Osteoblast (primary cell): ENCODE results near the gene HINFP. TPM values are rescaled to one million over a fixed set of nuclear protein-coding genes. Genes with fewer than 3 reads are reported as not detected.

Experiments
- DNase-seq: peaks from one replicate; pipeline ENCODE4 v3.0.0; 2011; ENCODE audit warnings: low spot score, mixed read lengths; ENCODE audit not compliant: insufficient read length; ENCODE audit errors: missing footprints
- H2AFZ ChIP-seq: 2 replicates; pipeline ENCODE4 v1.6.0; 2011; ENCODE audit warnings: mild to moderate bottlenecking, low read length
- H3K27ac ChIP-seq: 2 replicates; pipeline ENCODE4 v1.5.1; 2011; ENCODE audit warnings: mild to moderate bottlenecking, low read depth, low read length, moderate library complexity
- H3K27me3 ChIP-seq: 2 replicates; pipeline ENCODE4 v1.6.0; 2012; ENCODE audit warnings: mild to moderate bottlenecking, control low read depth, inconsistent platforms, low read length, moderate library complexity; ENCODE audit not compliant: insufficient read depth
- H3K36me3 ChIP-seq: 2 replicates; pipeline ENCODE4 v1.5.1; 2011; ENCODE audit warnings: mild to moderate bottlenecking, low read length, control low read depth, moderate library complexity; ENCODE audit not compliant: insufficient read depth
- H3K4me1 ChIP-seq: 2 replicates; pipeline ENCODE4 v1.5.1; 2011; ENCODE audit warnings: mild to moderate bottlenecking, low read length, control low read depth, moderate library complexity; ENCODE audit not compliant: insufficient read depth
- H3K4me2 ChIP-seq: 2 replicates; pipeline ENCODE4 v1.6.0; 2011; ENCODE audit warnings: mild to moderate bottlenecking, low read length; ENCODE audit not compliant: insufficient read depth
- H3K4me3 ChIP-seq: fragments of 200-600 bp; sonication (generic); 3 replicates; pipeline ENCODE4 v1.5.1; 2012; ENCODE audit warnings: mild to moderate bottlenecking, low read length, inconsistent platforms; ENCODE audit not compliant: insufficient read depth
- H3K79me2 ChIP-seq: 2 replicates; pipeline ENCODE4 v1.6.0; 2012; ENCODE audit warnings: mild to moderate bottlenecking, low read length, control low read depth, inconsistent platforms; ENCODE audit not compliant: insufficient read depth
- H3K9me3 ChIP-seq: 2 replicates; pipeline ENCODE4 v1.5.1; 2011; ENCODE audit warnings: low read depth, low read length, control low read depth
- H4K20me1 ChIP-seq: 2 replicates; pipeline ENCODE4 v1.6.0; 2012; ENCODE audit warnings: mild to moderate bottlenecking, low read length, control low read depth; ENCODE audit not compliant: insufficient read depth
- total RNA-seq: library from RNA; depleted of rRNA; stranded (reverse); fragments of >200 nt; gene quantifications from 2 replicates; pipeline ENCODE4 v1.2.3, GENCODE V29; 2012
- TF ChIP-seq, protein P1 (sequence below): IDR thresholded peaks from 2 replicates; pipeline ENCODE4 v1.5.1; 2011; ENCODE audit warnings: mild to moderate bottlenecking, low read depth, low read length, moderate library complexity; ENCODE audit errors: extremely low read depth

HINFP gene
- total RNA-seq, 1 donor = 22.8 TPM

DNA sequence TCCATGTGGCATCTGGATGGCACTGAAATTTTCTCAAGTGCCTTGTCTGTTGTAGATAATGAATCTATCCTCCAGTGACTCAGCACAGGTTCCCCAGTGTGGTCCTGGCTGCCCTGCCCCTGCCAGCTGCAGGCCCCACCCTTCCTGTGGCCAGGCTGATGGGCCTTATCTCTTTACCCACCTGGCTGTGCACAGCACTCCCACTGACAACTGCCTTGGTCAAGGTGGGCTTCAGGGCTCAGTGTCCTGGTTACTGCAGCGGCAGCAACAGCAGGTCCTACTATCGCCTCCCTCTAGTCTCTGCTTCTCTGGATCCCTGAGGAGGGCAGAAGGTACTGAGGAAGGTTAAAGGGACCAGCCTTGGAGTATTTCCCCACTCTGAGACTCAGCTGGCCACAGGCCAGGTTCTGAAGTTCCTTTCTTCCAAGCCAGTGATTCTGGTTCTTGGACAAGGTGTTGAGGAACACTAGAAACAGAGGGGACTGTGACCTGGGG is 33.6 kb upstream of the HINFP start:
- Histone ChIP-seq H3K79me2 (peaks cover 40% of the 10 kb centered on the region), H3K27me3 (no peaks in the 10 kb centered on the region), H3K36me3 (peaks cover 34% of the 10 kb centered on the region), H3K27ac (no peak overlapping the region), H3K4me2 (no peak overlapping the region), H2AFZ (no peak overlapping the region), H3K4me1 (peaks cover 14% of the 10 kb centered on the region), H3K4me3 (no peak overlapping the region), H4K20me1 (peaks cover 2% of the 10 kb centered on the region), H3K9me3 (no peaks in the 10 kb centered on the region)
- TF ChIP-seq, protein P1, sequence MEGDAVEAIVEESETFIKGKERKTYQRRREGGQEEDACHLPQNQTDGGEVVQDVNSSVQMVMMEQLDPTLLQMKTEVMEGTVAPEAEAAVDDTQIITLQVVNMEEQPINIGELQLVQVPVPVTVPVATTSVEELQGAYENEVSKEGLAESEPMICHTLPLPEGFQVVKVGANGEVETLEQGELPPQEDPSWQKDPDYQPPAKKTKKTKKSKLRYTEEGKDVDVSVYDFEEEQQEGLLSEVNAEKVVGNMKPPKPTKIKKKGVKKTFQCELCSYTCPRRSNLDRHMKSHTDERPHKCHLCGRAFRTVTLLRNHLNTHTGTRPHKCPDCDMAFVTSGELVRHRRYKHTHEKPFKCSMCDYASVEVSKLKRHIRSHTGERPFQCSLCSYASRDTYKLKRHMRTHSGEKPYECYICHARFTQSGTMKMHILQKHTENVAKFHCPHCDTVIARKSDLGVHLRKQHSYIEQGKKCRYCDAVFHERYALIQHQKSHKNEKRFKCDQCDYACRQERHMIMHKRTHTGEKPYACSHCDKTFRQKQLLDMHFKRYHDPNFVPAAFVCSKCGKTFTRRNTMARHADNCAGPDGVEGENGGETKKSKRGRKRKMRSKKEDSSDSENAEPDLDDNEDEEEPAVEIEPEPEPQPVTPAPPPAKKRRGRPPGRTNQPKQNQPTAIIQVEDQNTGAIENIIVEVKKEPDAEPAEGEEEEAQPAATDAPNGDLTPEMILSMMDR = no peak
- peak; percentile 49 for DNase-seq

- no peak overlapping the region for H2AFZ ChIP-seq
- H3K4me1 ChIP-seq = peaks cover 20% of the 10 kb centered on the region
- no peak overlapping the region for H3K27ac ChIP-seq
- H3K4me2 ChIP-seq = no peak overlapping the region
- H3K9me3 ChIP-seq = no peaks in the 10 kb centered on the region
- H3K36me3 ChIP-seq = peaks cover 40% of the 10 kb centered on the region
- H3K4me3 ChIP-seq = no peak overlapping the region
- H3K27me3 ChIP-seq = no peaks in the 10 kb centered on the region
- TF ChIP-seq, protein P1 = no peak
- peaks cover 46% of the 10 kb centered on the region for H3K79me2 ChIP-seq
- no peak for DNase-seq
- peaks cover 8% of the 10 kb centered on the region for H4K20me1 ChIP-seq
Measured at GRCh38 chr11:119088406-119088805, 33.0 kb upstream of the HINFP start.

GRCh38 chr11:119089319-119089718 is 32.1 kb upstream of the HINFP start:
- Histone ChIP-seq H3K4me3 (no peak overlapping the region), H3K4me2 (no peak overlapping the region), H3K79me2 (peaks cover 56% of the 10 kb centered on the region), H3K27me3 (no peaks in the 10 kb centered on the region), H2AFZ (no peak overlapping the region), H3K36me3 (peaks cover 42% of the 10 kb centered on the region), H3K27ac (no peak overlapping the region), H3K9me3 (no peaks in the 10 kb centered on the region), H3K4me1 (peaks cover 24% of the 10 kb centered on the region), H4K20me1 (peaks cover 15% of the 10 kb centered on the region)
- TF ChIP-seq, protein P1 = no peak
- peak; percentile 26 for DNase-seq

GRCh38 chr11:119091178-119091577 is 30.2 kb upstream of the HINFP start:
- H3K36me3 ChIP-seq = peaks cover 43% of the 10 kb centered on the region
- TF ChIP-seq, protein P1 = no peak
- H4K20me1 ChIP-seq = peaks cover 15% of the 10 kb centered on the region
- peaks cover 55% of the 10 kb centered on the region for H3K79me2 ChIP-seq
- no peak overlapping the region for H3K4me2 ChIP-seq
- peaks cover 19% of the 10 kb centered on the region for H3K4me1 ChIP-seq
- DNase-seq = no peak
- no peak overlapping the region for H3K4me3 ChIP-seq
- H3K9me3 ChIP-seq = no peaks in the 10 kb centered on the region
- H2AFZ ChIP-seq = no peak overlapping the region
- H3K27ac ChIP-seq = no peak overlapping the region
- H3K27me3 ChIP-seq = no peaks in the 10 kb centered on the region
